Dermis blood vessel endothelial cell (primary cell): ENCODE measurements around the gene PIGO. TPM values are rescaled to one million over a fixed set of nuclear protein-coding genes. Genes with fewer than 3 reads are reported as not detected.

ENCODE experiments used
- DNase-seq: peaks from one replicate; pipeline ENCODE4 v3.0.0; 2010
- total RNA-seq: library from RNA; depleted of rRNA; stranded (reverse); fragments of >200 nt; gene quantifications from 2 replicates; pipeline ENCODE4 v1.2.3, GENCODE V29; 2014

PIGO gene
- total RNA-seq: 11.9 and 18.0 TPM in 2 replicates

DNA sequence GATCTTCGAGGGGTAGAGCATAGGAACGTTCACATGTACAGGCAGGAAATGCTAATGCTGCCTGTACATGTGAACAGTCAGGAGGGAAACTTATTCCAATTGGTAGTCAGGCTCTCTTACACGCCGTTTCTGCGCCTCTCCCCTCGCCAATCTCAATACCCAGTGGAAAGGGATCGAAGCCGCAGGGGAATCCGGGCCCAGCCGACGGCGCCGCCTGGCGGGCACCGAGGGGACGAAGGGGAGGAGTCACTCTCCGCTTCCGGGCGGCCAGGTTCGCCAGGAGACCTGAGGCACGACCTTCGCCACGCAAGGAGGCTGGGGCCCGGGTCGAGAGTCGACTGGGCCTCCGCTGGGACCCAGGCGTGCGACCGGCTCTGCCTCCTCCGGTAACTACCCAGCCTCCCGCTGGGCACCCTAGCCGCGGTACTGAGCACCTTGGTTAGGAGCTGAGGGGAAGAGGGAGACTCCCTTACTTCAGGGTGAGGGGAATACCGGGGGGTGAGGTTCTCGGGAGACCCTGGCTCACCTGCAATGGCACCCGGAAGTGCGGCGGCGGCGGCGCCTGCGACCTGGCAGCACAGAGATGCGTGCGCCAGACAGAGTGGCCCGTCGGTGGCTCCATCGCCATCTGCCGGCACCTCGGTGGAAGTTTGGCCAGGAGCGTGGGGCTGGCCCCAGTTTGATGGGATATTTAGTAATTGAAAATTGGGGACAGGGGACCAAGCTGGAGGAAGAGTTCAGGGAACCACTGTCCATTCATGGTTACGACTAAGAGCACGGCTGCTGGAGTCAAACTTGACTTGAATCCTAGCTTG is at the start of gene PIGO:
Gene PIGO (minus strand): TSS at position 557 of the 815 bp plus-strand sequence. CDS start 1,026 bp downstream, outside the sequence.
- peak; percentile 91 for DNase-seq

DNA sequence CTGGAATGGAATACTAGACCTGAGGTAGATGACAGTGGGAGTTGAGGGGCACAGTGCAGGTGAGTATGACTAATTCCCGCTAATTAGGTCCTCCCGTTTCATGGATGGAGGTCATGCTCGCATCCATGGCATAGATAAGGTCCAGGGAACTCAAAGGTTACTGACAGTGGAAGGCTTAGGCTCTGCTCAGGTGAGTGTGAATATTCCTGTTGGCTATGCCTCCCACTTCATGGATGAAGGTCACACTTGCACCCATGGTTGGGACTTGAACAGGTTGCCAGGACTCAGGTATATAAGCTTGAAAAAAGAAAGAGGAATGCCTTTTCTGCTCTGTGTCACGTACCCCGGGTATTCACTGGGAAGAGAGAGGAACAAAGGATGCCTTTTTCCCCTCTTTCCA is 45.6 kb upstream of the PIGO start:
- DNase-seq: no peak

DNA sequence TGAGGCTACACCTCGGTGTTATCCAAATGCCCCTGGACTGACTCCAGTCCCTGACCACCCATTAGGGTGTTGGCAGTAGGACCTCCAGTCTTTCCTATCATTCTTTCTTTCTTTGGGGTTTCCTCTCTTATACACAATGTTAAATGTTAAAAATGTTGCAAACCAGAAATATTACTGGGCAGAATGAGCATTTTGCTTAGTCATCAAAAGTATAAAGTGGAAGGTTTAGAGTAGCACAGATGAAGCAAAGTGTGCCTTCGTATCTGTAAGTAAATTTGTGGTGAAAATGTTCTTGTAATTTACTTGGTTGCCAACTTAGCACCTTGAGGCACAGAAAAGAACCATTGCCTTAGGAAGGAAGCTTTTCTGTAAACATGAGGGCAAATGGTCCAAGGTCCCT is 43.7 kb upstream of the PIGO start:
- no peak for DNase-seq

DNA sequence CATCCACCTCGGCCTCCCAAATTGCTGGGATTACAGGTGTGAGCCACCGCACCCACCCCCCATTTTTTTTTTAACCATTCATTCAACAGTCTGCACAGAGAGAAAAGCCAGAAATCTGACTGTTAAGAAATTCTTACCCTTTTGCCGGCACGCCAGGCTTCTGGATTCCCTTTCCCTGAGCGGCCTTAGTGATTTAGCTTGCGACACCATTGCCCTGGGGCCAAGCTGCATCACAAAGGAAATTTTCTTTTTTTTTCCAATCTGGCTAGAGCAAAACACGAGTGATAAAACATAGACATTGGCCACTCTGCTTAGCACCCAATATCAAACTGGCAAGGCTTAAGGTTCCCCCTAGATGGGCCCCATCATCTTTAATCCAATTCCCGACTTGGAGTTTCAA is 40.5 kb upstream of the PIGO start:
- no peak for DNase-seq

DNA sequence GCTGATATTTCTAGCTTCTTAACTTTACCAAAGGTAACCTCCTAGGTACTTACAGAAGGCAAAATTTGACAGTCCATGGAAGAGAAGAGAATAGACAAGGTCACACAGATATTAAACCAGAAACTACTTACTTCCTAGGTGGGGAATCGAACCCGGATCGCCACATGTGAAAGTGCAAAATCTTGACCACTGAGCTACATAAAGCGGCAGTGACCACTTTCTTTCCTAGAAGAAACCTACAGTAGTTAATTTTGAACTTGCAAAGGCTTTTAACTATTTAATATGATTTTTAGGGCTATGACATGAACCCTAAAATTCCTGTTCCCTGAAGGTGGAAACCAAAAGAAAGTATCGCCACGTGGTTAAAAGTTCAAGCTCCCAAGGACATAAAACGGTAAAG is 39.6 kb upstream of the PIGO start:
- DNase-seq: no peak

DNA sequence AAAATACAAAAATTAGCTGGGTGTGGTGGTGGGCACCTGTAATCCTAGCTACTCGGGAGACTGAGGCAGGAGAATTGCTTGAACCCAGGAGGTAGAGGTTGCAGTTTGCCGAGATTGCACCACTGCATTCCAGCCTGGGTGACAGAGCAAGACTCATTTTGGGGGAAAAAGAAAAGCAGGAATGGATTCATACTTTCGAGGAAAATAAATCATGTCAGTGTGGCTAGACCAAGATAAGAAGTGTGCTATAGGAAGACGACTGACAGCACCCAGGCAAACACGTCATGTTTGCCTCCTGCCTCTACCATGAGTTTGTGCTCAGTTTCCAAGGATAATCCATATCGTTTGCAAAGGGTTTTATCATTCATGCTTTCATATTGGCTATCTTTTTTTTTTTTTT is 38.5 kb upstream of the PIGO start:
- DNase-seq: no peak

DNA sequence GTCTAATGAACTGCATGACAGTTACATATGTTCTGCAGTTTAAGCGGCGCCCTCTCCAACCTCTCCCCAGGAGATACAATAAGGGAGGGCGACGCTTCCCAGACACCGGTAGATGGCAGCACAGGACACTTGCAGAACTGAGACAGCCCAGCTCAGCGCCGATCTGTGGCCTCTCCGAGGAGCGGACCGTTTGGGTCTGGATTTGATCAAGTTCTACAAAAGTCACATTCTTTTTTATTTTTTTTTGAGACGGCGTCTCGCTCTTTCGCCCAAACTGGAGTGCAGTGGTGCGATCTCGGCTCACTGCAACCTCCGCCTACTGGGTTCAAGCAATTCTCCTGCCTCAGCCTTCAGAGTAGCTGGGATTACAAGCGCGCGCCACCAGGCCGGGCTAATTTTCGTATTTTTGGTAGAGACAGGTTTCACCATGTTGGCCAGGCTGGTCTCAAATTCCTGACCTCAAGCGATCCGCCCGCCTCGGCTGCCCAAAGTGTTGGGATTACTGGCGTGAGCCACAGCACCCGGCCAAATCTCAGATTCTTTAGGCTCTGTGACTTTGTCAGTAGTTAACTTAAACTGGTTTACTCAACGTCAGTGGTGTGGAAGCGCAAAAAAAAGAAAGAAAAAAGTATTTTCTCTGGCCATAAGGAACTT is 20.6 kb upstream of the PIGO start:
- peak; percentile 97 for DNase-seq

DNA sequence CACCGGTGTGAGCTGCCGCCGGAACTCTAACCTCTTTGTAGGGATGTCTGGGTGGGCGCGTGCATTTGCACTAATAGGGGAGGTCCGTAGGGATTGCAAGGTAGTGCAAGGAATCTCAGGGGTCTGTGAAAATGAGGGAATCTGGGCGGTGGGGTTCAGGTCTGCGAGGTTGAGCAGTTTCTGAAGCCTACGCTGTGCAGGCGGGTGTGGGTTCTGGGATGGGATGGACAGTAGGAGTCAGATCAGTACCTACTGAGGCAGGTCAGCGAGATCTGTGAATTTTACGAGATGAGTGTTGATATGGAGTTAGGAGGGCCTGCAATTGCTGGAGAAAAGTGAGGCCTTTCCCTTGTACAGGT is 20.1 kb upstream of the PIGO start:
- DNase-seq: no peak

DNA sequence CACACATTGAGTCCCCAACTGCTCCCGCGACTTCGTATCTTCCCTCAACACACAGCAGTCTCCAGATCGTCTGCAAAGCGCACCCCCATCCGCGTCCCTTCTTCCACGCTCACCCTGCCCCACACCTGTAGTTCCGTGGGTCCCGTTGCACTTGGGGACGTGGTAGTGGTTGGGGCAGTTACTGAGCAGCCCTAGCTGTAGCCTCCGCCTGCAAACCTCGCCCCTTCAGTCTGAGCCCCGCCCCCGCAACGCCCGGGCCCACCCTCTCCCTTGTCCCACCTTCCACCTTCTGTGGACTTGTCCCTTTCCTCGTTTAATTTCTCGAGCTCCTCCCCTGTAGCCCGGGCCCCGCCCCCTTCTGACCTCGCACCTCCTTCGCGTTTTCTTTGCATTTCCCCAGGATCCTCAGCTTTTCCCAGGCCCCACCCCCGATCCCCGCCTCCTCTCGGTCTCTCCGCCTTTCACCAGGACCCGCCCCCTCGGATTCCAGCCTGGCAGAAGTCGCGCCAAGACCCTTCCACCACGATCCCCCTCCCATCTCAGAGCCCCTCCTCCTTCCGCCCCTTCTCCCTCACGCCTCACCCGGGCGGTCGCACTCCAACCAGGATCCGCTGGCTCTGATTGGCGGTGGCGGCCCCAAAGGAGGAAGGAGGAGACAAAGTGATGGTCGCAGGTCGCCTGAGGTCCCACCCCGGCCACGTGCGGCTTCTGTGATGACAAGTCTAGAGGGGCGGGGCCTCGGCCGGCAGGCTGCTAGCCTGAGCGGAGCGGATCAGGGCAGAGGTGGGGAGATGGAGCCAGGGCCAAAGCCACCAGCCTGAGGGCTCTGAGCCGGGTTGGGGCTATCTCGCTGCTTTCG is 19.5 kb upstream of the PIGO start, which contains the start of gene ATOSB:
Gene ATOSB (minus strand): TSS at position 183 of the 859 bp plus-strand sequence. CDS start 7,588 bp downstream, outside the sequence.
- DNase-seq: peak; percentile 98

DNA sequence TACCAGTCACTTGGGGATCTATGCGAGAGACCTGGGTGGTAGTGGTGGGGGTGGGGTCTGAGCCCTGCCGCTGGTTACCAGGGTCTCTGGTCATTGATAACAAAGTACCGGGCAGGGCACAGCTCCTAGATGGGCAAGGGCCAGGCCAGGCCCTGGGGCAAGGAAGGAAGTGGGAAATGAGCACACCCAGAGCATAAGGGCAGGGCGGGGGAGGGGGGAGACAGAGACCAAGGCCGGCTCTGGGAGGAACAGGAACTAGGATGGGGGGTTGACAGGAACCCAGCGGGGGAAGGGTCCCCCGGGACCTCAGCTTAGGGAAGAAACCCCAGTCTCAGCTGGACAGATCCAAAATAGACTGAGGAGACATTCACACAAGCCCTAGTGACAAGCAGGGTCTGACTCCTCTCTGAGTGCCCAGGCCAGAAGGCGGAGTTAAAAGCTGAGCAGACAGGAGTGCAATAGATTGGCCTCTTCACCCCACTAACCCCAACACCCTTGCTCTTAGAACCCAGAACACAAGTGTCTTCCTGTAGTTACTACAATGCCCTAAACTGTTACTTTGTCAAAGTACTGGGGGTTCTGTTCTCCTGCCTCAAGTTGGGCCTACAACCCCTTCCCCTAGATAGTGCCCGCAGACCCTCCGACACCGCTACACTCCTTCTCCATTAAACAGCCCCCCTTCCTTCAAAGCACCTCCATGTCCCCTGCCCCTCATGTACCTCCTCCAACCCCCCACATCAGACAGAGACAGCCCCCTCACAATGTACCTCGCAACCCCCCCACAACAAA is 18.6 kb upstream of the PIGO start:
- DNase-seq: peak; percentile 61

DNA sequence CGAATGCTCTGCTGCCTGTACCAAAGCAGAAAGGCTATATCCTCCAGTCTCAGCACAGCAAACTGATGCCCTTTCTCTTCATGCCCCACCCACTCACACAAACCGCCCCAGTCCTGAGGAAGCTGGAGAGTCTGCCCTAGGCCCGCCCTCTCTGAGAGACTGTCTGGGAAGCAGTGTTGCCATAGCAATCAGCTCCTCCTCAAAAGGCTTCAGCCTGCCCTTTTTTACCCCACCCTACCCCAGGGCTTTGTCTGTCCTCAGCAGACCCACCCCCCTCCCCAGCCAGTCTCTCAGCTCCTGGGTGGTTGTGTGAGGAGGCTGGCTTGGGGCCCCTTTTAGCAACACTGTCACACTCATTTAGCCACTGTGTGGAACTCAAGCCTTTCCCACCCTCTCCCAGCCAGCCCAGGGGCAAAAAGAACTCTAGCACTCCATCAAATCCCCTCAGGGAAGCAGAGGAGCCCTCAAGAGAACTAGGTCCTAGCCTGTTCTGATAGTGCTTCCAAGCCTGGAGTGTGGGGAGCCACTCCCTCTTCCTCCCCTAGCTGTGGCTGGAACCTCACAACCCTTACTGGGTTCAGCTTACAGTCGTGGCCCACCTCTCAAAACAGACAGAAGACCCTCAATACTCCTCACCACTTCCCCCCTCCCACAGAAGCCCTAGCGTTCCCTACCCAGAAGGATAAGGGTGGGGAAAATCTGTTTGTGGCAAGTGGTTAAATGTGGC is 17.9 kb upstream of the PIGO start:
- peak; percentile 94 for DNase-seq

DNA sequence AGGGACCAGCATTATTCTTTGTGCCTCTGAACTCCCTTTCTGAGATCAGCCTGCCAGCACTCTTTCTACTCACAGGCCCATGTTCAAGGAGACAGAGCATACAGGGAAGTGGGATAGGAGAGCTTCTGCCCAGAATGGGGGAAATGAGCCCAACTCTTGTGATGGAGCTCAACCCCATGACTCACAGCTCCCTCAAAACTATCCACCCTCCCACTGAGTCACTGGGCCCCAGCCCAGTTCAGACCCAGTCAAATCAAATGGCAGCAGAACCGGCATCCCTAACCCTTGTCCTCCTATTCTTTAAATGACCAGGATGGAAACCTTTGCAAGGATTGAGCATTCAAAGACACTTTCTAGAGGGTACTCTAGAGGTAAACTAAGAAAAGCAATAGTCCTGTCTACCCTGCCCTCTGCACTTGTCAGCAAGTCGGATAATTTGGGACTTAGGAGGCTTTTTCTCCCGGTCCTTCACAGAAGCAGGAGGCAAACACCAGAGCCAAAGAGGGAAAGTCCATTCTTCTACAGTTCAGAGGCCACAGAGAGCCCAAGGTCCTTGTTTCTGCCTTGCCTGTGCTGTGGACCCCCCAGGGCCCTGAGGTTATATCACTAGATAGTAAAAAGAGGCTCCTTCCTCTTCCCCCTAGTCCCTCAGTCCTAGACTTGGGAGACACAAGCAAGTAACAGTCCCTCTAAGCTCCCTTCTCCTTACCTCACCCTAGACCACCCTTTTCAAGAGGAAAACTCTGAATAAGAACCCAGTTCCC is 16.0 kb upstream of the PIGO start:
- peak; percentile 35 for DNase-seq

DNA sequence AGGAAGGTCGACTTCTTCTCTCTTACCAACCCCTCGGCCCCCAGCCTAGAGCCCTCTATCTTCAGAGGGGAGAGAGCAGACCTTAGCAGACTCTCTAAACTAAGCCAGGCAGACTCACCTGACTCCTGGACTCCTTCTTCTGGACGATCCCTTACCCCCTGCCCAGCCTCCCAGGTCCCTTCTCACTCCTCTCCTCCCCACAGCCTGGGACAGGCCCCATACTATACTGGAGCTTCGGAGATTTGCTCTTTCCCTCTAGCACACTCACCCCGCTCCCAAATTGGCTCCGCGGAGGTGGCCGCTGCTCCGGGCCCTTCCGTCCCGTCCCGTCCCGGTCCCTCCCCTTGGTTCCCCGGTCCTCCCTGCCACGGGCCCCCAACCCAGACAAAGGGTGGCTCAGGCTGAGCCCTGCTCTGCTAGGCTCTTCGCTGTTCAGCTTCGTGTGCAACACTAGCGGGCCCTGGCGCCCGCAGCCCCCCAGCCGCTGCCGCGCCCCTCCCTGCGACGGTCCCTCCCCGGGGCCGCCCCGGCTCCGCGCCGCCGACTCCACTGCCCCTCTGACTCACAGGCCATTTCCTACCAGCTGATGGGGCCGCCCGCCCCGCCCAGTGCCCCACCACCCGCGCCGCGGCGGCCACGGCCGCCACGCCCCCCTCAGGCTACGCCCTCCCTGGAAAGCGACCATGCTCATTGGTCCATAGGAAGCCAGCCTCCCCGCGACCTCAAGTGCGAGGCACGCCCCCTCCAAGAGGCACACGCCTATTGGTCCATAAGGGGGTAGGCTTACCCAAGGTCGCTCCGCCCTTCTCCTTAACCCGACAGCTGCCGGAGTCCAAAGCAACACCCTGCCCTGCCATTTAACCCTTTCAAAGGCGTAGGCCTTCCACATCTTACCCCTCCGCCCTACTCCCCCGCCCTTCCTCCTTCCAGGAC is 14.9 kb upstream of the PIGO start:
- DNase-seq: peak; percentile 99

DNA sequence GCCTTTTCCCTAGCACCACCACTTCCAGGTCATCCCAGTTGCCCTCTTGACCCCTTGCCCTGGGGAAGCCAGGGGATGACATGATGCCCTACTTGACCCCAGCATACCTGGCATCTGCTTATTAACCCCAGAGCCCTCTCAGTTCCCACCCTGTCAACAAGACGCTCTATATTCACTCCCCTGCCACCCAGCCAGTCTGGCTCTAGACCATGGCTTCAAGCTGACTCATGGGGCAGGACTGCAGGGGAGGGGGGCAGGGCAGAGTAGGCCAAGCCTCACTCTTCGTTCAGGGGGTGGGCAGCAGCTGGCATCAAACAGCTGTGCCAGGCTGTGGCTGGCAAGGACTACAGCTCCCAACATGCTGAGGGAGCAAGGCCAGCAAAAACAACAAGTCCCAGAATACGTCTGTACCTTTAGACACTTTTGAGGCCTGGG is 14.0 kb upstream of the PIGO start:
- DNase-seq: peak; percentile 68

DNA sequence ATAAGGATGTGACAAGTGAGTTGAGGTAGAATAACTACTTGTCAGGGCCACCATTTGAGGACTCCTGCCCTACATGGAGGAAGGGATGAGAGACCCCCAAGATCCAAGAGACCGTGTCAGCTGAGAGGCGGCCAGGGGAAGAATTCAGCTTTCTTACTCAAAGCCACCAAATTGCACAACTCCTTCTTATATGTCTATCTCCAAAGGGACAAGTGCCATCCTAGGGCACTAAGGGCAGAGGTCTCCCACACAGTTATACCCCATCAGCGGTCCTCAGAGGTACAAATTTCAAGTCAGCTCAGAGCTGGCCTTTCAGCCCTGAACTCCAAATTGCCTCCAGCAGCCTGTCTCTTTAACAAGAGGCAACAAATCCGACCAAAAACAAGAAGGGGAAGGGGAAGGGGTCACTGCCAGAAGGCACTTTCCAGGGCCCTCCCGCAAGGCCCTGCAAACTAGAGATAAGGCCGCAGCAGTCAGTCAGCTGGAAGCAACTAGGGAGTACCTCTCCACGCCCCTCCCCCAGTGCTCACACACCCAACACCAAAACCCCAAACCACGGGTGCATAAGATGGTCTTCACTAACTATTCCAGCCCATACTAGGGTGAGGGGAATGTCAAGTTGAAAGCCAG is 12.7 kb upstream of the PIGO start:
- no peak for DNase-seq

DNA sequence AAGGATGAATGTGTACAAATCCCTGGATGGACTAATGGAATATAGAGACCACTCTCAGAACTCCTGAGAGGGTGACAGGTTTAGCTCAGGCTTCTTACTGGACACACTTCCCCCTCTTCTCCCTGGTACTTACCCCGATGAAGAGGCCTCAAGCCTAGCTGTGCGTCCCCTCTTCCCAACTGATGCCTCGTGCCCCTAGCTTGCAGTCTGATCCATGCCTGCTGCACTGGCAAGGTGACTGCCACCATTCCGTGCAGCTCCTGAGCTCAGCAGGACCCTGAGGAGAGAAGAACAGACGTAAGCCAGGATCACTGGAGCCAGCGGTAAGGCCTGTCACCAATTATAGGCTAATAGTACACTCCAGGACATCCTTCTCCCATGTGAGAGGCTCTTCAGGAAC is 12.1 kb upstream of the PIGO start:
- DNase-seq: no peak

DNA sequence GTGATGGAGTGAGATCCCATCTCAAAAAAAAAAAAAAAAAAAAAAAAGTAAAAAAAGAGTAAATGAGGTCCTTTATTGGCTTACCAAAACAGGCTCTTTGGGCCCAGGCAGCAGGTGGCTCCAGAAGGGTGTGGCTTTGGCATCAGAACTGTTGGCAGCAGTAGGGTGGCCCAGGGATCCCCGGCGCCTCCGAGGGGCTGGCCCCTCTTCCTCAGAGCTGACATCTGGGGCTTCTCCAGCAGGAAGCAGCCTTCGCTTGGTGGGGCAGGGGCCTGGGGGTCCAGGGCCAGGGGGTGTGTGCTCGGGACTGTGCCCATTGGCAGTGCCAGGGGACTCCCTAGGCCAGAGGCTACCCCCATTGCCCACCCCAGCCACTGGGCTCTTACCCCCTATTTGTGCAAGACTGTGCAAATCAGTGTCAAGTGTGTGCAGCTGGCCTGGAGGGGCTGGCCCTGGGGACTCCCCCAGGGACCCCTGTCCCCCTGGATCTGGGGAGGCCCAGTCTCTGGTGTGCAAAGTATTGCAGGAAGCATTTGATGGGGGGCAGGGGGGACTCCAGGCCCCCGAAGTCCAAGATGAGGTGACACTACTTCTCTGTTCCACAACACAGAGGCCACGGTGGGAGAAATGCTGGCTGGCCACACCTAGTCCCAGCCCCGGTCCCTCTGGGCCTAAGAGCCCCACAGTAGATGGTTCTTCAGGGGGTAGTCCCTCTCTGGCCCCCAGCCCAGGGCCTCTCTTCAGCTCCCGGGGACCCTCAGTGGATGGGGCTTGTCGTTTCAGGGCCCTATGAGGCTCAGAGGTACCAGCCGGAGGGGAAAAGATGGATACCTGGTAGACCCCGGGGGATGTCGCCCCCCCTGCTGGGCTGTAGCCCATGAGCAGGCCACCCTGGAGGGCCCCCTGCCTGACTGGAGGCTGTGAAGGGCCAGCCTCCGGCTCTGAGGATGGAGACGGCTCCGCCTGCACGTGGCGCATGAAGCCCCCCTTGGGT is 11.2 kb upstream of the PIGO start:
- DNase-seq: no peak

DNA sequence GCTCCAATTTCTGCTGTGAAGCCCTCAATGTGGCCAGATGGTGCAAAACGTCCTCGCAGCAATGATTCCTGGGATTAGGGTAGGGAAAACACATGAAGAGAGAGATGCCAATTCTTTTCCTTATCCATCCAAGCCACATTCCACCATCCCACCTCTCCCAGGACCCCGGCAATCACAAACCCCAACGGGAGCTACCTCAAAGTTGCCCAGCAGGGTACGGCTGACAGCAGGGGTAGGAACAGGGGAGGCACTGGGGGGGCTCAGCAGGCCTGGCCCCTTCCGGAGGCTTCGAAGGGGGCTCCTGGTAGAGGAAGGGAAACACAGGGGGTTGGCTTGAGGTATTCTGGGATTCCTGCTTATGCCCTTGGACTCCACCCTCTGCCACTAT is 9.9 kb upstream of the PIGO start:
- no peak for DNase-seq
